T1000 (cell line): Measurements from ENCODE around the gene PSME1.

Experiments
- DNase-seq: peaks from one replicate; lab custom pipeline; 2025; ENCODE audit warnings: mixed read lengths; lab: John Stamatoyannopoulos, UW

The PSME1 gene

DNA sequence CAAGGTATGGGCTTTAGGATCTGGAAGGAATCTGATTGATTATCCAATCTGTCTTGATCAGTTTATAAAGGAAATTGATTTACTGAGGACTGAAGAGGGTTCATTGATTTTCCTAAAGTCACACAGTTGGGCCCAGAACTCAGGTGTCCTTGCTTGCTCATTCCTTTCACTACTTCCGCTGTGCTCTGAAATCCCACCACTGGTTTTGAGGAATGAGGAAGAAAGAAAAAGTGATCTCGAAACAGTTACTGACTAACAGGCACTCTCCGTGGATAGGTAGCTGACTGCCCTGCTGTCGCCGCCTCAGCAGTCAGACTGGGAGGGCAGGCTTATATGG, 5.6 kb upstream of the PSME1 start, which contains the start of gene FITM1:
FITM1 (plus strand) TSS at position 280 of the 337 bp plus-strand sequence. CDS start 905 bp downstream, outside the sequence.
- DNase-seq: no peak

DNA sequence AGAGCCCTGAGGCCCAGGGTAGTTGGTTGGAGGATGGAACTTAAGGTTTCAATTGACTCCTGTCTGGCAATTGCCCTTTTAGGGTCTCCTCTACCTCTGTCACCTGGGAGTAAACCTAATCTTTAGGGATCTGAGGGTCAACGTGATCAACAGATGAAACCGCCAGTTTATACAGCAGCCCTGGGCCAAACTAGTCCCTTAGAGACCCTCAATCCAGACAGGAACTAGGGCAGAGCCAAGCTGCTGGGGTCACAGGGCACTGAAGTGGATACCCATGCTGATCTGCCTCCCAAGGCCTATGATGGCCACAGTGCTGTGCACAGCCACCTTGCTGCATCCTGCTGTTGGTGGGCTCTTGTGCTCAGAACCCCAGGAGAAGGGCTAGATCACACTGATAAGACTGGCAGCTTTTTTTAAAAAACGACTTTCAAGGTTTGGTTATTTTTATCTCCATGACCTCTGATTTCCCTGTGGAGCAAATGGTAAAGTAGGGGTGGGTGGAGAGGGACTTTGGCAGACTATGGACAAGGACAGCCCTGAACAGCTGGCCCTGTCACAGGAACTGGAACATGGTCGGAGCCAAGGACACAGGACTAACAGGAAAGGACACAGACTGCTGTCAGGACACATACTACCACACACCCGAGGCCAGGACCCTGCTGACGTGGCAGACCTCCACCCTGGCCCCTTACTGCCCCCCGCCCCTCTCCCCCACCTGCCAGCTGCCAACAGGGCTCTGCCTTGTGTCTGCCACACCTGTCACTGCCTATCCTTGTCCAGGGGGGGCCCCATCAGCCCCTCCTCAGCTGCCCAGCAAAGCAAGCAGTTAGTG, 5.1 kb upstream of the PSME1 start:
- no peak for DNase-seq

DNA sequence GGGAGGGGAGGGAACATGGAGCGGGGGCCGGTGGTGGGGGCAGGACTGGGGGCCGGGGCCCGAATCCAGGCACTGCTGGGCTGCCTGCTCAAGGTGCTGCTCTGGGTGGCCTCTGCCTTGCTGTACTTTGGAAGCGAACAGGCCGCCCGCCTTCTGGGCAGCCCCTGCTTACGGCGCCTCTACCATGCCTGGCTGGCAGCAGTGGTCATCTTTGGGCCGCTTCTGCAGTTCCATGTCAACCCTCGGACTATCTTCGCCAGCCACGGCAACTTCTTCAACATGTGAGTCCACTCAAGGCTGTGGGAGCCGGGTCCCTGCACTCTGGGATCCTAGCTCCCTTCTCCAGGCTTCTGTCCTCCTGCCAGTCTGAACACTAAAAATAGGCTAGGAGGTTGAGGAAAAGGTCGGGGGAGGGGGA, 4.4 kb upstream of the PSME1 start:
- DNase-seq: no peak

- no peak for DNase-seq
These were observed 3.8 kb upstream of the PSME1 start for GRCh38 chr14:24132061-24132685.

DNA sequence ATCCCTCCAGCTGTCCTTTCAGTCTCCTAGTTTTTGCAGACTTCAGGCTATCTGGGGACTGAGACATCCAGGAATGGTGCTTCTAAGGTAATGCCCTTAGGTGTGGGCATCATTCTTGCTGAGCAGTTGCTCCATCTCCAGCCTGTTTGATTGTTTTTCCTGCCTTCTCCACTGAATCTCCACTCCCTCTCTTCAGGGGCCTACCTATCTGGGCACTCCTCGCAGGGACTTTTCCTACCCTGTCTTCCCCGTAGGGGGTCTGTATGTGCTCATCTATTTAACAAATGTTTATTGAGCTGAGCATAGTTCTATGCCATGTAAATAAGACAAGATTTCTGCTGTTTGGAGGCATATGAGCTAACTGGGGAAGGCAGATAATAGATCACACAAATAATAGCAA, 3.0 kb upstream of the PSME1 start:
- DNase-seq: no peak

- no peak for DNase-seq
These were observed 2.3 kb upstream of the PSME1 start for GRCh38 chr14:24133735-24134134.

GRCh38 chr14:24135584-24135833, 485 bp upstream of the PSME1 start:
- DNase-seq: no peak

DNA sequence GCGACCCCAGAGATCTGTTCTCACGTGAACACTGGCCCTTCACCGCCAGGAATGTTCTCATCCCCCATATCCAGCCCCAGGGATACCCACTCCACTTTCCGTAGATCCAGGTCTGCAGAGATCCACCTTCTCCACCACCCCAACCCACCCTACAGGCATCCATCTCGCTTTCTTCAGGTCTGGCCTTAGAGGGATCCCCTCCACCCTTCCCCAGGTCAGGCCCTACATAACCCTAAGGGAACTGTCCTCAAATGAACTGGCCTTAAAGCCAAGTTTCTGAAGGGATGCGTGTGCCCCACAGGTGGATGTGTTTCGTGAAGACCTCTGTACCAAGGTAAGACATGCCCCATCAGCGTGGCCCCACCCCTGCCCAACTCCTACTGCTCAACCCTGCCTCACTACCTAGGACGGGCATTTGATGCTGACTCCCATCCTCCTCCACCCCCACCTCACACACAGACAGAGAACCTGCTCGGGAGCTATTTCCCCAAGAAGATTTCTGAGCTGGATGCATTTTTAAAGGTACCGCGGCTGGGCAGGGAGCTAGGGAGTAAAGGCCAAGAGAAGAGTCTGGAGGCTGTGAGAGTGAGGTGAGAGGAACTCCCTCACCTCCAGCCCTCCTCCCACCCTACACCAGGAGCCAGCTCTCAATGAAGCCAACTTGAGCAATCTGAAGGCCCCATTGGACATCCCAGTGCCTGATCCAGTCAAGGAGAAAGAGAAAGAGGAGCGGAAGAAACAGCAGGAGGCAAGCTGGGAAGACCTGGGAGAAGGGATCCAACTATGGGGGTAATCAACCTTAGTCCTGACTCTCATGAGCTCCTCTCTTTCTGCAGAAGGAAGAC, 912 bp downstream of the PSME1 start:
- no peak for DNase-seq

GRCh38 chr14:24137529-24138395, 1.8 kb downstream of the PSME1 start:
- DNase-seq: no peak

DNA sequence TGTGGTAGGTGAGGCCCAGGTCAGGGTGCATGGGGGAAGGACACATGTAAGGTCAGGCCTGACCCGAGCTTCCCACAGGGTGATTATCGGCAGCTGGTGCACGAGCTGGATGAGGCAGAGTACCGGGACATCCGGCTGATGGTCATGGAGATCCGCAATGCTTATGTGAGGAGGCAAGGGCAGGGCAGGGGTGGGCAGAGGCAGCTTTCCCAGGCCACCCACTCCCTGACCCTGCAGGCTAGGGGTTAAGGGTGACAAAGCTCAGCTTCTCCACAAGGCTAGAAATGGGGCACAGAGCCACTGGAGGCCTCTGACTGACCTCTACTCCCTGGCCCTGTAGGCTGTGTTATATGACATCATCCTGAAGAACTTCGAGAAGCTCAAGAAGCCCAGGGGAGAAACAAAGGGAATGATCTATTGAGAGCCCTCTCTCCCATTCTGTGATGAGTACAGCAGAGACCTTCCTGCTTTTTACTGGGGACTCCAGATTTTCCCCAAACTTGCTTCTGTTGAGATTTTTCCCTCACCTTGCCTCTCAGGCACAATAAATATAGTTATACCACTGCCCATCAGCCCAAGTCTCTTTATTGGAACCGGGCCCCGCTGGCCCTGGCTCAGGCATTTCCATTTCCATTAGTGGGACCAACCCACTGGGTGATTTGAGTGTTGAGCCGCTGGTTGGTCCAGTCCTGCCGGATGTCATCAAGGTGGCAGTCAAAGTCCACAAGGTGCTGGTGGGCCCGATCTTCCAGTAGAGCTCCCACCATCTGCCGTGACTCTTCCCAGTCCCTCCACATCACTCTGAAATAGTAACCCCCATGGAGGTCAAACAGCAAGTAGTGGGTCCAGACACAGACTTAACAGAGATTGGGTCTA, 2.6 kb downstream of the PSME1 start:
- DNase-seq: no peak

- no peak for DNase-seq
These were observed 3.4 kb downstream of the PSME1 start for GRCh38 chr14:24139272-24139934.

DNA sequence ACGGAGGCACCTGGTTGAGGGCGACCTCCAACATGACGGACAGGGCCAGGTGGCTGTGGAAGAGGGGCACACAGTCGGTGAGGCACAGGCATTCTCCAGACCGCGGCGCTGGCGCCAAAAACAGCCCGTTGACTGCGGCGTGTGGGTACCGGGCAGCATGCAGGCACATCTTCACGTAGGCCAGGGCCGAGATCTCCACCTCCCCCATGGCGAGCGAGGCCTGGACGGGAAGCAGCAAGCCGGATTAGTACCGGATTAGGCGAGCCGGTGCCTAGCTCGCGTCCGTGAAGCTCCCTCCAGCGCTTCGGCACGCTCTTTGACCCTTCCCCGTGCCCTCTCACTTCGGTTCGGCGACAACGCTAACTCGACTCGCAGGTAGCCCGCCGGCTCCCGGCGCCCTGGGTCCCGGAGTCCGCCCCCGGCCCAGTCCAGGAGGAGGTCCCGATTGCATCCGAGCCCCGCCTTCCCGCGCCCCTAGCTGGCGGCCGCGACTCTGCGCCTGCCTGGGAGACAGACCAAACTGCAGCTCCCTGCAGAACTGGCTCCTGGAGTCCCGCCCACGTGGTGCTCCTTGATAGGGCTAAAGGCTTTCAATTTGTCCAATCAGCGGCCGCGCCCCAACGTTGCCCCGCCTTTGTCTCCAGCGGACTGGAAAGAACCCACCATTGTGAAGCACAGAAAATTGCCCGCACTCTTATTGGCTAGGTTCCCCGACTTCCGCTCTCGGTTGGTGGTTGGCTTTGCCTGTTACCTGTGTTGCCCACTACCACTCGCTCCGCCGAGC, 5.3 kb downstream of the PSME1 start, which contains the start of gene EMC9:
EMC9 (minus strand) TSS at position 495 of the 784 bp plus-strand sequence; CDS start at position 208, 287 bp downstream.
- DNase-seq: peak; percentile 97

GRCh38 chr14:24143511-24143910, 7.5 kb downstream of the PSME1 start:
- DNase-seq: no peak

DNA sequence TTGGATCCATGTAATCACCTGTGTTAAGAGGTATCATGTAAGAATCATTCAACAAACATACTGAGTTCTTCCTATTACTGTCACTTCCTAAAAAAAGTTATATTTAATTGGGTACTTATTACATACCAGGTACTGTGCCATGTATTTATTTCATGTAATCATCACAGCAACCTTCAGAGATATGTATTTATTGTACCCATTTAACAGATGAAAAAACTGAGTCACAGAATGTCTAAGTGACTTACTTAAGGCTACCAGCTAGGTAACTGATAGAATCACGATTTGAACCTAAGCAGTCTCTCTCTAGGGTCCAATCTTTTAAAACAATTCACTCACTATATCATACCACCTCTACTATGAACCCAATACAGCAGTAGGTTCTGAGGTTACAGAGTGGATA, 8.5 kb downstream of the PSME1 start:
- DNase-seq: no peak

GRCh38 chr14:24145219-24145618, 9.2 kb downstream of the PSME1 start:
- DNase-seq: no peak

DNA sequence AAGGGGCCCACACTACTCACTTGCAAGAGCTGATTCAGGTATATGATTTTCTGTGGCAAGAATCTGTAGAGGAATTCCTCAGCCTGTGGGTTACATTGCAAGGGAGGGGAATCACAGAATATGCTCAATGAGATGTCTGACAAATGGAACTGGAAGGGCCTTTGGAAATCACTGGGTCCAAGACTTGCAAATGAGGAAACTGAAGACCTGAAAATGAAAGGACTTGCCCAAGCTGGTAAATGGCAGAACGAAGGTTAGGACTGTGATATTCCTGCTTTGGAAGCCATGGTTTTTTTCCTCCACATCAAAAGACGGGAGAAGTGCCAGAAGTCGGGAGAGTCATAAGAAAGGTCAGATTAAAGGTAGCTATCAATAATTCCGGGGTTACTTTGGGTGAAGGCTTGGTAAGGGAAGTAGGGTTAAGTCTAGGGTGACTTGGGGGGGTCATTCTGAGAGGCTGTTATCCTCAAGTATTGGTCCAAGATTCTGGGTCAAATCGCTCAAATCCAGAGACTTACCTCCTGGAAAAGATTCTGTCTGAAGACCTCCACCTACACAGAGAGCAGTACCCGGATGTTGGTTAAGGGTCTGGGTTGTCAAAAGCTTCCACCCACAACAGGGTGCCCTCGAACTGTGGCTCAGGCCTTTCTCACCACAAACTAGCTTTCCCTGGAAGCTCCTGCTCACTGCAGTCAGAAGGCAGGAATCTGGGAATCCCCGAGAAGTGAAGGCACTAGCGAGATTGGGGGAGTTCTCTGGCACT, 9.9 kb downstream of the PSME1 start:
- DNase-seq: no peak

DNA sequence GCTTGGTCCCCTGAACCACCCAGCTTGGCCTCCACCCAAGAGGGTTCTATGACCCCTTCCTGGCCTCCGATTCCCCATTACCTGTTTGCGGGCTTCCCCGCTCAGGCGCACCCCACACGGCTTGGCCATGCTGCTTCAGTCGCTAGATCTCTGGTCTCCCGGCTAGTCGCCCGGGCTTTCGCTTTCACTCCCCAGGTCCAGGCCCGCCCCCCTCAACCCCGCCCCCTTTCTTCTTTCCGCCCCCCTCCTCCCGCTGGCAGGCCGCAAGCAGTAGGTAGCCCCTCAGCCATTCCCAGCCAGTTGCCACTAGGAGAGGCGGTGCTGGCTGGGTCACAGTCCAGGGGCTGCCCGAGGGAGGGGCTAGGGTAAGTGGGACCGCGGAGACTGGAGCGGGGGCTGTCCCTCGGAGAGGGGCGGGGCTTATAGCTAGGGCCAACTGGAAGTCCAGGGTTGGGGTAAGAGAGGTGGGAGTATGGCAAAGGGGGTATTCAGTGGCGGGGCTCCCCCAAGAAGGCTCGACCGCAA, 10.5 kb downstream of the PSME1 start, which contains the start of gene PSME2:
PSME2 (minus strand) TSS at position 158 of the 525 bp plus-strand sequence; CDS start at position 129, 29 bp downstream.
- peak; percentile 92 for DNase-seq
